ENCODE results near the gene RNU6-9.

Gene RNU6-9

GRCh38 chr19:879711-880438 is 13.4 kb upstream of the RNU6-9 start:
- Histone ChIP-seq H3F3A (ENCODE audit: control insufficient read depth, insufficient read depth) (no peaks in the 10 kb centered on the region), H3K36me3 (ENCODE audit: control insufficient read depth, low read length) (peaks cover 3% of the 10 kb centered on the region; the same call in 1 of the 2 replicates)

GRCh38 chr19:881385-882071 is 11.8 kb upstream of the RNU6-9 start:
- Histone ChIP-seq H3K9me3 (ENCODE audit: control insufficient read depth, insufficient read depth, low read length) (no peaks in the 10 kb centered on the region), H3K4me1 (ENCODE audit: control insufficient read depth, low read length) (no peaks in the 10 kb centered on the region), H3K27me3 (ENCODE audit: control insufficient read depth, low read length) (no peaks in the 10 kb centered on the region), H3K27ac (ENCODE audit: low read depth, low read length) (no peak overlapping the region), H3K36me3 (ENCODE audit: control insufficient read depth, low read length) (peaks cover 5% of the 10 kb centered on the region; the same call in 1 of the 2 replicates), H3F3A (ENCODE audit: control insufficient read depth, insufficient read depth) (no peaks in the 10 kb centered on the region), H4K20me1 (ENCODE audit: control insufficient read depth, insufficient read depth, low read depth, low read length) (no peaks in the 10 kb centered on the region), H3K4me3 (ENCODE audit: low read length) (no peak overlapping the region), H3K9me2 (replicated peaks; ENCODE audit: control insufficient read depth, low read length) (no peaks in the 10 kb centered on the region), H3K79me2 (ENCODE audit: control insufficient read depth, low read length) (no peaks in the 10 kb centered on the region), H3K4me2 (ENCODE audit: low read length) (no peak overlapping the region)
- TF ChIP-seq CTCF (IDR thresholded peaks at IDR 0.05; ENCODE audit: low read depth, low read length, poor library complexity, severe bottlenecking) (no peak), EZH2phosphoT487 (IDR thresholded peaks at IDR 0.05; ENCODE audit: borderline replicate concordance, low read length) (no peak)

More at GRCh38 chr19:879711-880438, 13.4 kb upstream of the RNU6-9 start:
- TF ChIP-seq CTCF (IDR thresholded peaks at IDR 0.05; ENCODE audit: low read depth, low read length, poor library complexity, severe bottlenecking) (no peak), EZH2phosphoT487 (IDR thresholded peaks at IDR 0.05; ENCODE audit: borderline replicate concordance, low read length) (no peak)
- H3K9me3 ChIP-seq (ENCODE audit: control insufficient read depth, insufficient read depth, low read length), result no peaks in the 10 kb centered on the region
- H3K4me1 ChIP-seq (ENCODE audit: control insufficient read depth, low read length), result no peaks in the 10 kb centered on the region
- no peaks in the 10 kb centered on the region for H4K20me1 ChIP-seq (ENCODE audit: control insufficient read depth, insufficient read depth, low read depth, low read length)
- H3K79me2 ChIP-seq (ENCODE audit: control insufficient read depth, low read length), result no peaks in the 10 kb centered on the region
- H3K9me2 ChIP-seq (replicated peaks; ENCODE audit: control insufficient read depth, low read length), result no peaks in the 10 kb centered on the region
- H3K4me2 ChIP-seq (ENCODE audit: low read length), result no peak overlapping the region
- H3K27me3 ChIP-seq (ENCODE audit: control insufficient read depth, low read length), result no peaks in the 10 kb centered on the region
- H3K27ac ChIP-seq (ENCODE audit: low read depth, low read length), result no peak overlapping the region
- no peak overlapping the region for H3K4me3 ChIP-seq (ENCODE audit: low read length)

GRCh38 chr19:882871-883497 is 10.3 kb upstream of the RNU6-9 start:
- Histone ChIP-seq H3K9me2 (replicated peaks; ENCODE audit: control insufficient read depth, low read length) (no peaks in the 10 kb centered on the region), H3K9me3 (ENCODE audit: control insufficient read depth, insufficient read depth, low read length) (no peaks in the 10 kb centered on the region)

More at GRCh38 chr19:882871-883497, 10.3 kb upstream of the RNU6-9 start:
- Histone ChIP-seq H3K27ac (ENCODE audit: low read depth, low read length) (no peak overlapping the region), H3K27me3 (ENCODE audit: control insufficient read depth, low read length) (no peaks in the 10 kb centered on the region), H3F3A (ENCODE audit: control insufficient read depth, insufficient read depth) (no peaks in the 10 kb centered on the region), H3K36me3 (ENCODE audit: control insufficient read depth, low read length) (peaks cover 5% of the 10 kb centered on the region; the same call in 1 of the 2 replicates), H3K4me1 (ENCODE audit: control insufficient read depth, low read length) (no peaks in the 10 kb centered on the region), H3K4me2 (ENCODE audit: low read length) (no peak overlapping the region), H3K79me2 (ENCODE audit: control insufficient read depth, low read length) (no peaks in the 10 kb centered on the region), H4K20me1 (ENCODE audit: control insufficient read depth, insufficient read depth, low read depth, low read length) (no peaks in the 10 kb centered on the region), H3K4me3 (ENCODE audit: low read length) (no peak overlapping the region)
- no peak for TF ChIP-seq CTCF (IDR thresholded peaks at IDR 0.05; ENCODE audit: low read depth, low read length, poor library complexity, severe bottlenecking)
- no peak for TF ChIP-seq EZH2phosphoT487 (IDR thresholded peaks at IDR 0.05; ENCODE audit: borderline replicate concordance, low read length)

Data from DOHH2 (cell line).